OCI-LY7 (cell line): ENCODE results near the gene ACER1.

Experiments
- EZH2phosphoT487 ChIP-seq: fragments of 200-600 bp; sonication (generic); IDR thresholded peaks from 2 replicates; pipeline ENCODE4 v1.6.1; 2018; ENCODE audit warnings: low read depth, borderline replicate concordance, mild to moderate bottlenecking, mixed run types, antibody characterized with exemption, low read length, moderate library complexity, mixed read lengths
- TF ChIP-seq, protein P1 (sequence below): fragments of 200-600 bp; sonication (generic); conservative IDR thresholded peaks from 2 replicates; pipeline ENCODE4 v1.5.1; 2014; ENCODE audit warnings: mild to moderate bottlenecking, antibody characterized with exemption, low read length, moderate library complexity, mixed read lengths

DNA sequence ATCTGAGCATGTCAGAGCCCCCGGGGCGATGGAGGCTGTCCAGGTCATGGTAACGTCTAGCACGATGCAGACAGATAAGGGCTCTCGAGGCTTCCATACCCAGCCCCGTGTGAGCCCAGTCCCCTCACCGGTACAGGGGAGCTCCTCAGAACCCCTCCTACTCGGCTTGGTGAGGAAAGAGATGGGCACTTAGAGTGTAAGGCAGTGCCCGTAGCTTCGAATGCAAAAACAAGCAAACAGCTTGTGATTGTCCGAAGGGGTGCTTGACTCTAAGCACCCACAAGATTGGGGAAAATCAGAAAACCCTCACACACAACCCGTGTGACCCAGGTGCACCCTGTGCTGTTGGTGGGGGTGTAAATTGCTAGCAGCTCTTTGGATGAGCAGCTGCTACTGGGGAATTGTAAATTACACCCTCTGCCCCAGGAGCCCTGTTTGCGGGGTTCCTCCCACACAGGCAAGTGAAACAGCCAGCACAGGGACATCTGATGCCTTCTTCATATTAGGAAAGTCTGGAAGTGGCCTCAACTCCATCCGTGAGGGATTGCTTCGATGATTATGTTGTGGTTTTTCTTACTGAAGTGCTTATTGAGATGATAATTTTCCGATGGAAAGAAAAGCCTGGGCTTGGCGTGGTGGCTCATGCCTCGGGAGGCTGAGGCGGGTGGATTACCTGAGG is 43.2 kb upstream of the ACER1 start:
- TF ChIP-seq, protein P1, sequence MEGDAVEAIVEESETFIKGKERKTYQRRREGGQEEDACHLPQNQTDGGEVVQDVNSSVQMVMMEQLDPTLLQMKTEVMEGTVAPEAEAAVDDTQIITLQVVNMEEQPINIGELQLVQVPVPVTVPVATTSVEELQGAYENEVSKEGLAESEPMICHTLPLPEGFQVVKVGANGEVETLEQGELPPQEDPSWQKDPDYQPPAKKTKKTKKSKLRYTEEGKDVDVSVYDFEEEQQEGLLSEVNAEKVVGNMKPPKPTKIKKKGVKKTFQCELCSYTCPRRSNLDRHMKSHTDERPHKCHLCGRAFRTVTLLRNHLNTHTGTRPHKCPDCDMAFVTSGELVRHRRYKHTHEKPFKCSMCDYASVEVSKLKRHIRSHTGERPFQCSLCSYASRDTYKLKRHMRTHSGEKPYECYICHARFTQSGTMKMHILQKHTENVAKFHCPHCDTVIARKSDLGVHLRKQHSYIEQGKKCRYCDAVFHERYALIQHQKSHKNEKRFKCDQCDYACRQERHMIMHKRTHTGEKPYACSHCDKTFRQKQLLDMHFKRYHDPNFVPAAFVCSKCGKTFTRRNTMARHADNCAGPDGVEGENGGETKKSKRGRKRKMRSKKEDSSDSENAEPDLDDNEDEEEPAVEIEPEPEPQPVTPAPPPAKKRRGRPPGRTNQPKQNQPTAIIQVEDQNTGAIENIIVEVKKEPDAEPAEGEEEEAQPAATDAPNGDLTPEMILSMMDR, result no peak
- no peak for TF ChIP-seq EZH2phosphoT487
